Left lung (tissue), 10 donors: Measurements from ENCODE around the gene INO80. TPM values are rescaled to one million over a fixed set of nuclear protein-coding genes. Genes with fewer than 3 reads are reported as not detected.

Experiments used
- ATAC-seq: fragments of 200-7000 bp; cut with Tn5 transposase; one replicate; pipeline ENCODE4 v1.9.1; 2020; ENCODE audit warnings: moderate library complexity
- DNase-seq, 4 donors: peaks; one replicate each; pipeline ENCODE4 v3.0.0-alpha.2; 2013 to 2020
- H3K27ac ChIP-seq, 2 donors: fragments of 200-600 bp; sonication (generic) in 1 of 2; one replicate each; pipeline versions ENCODE4 v1.5.0 to v1.8.0; 2020 to 2021
- H3K27me3 ChIP-seq, 2 donors: fragments of 200-600 bp; sonication (generic) in 1 of 2; one replicate each; pipeline versions ENCODE4 v1.5.0 to v1.8.0; 2020 to 2021
- H3K36me3 ChIP-seq, 2 donors: fragments of 200-600 bp; sonication (generic) in 1 of 2; one replicate each; pipeline versions ENCODE4 v1.5.0 to v1.8.0; 2020 to 2021
- H3K4me1 ChIP-seq, 2 donors: fragments of 200-600 bp; one replicate each; pipeline ENCODE4 v1.8.0; 2021
- H3K4me3 ChIP-seq, 2 donors: fragments of 200-600 bp; sonication (generic) in 1 of 2; one replicate each; pipeline versions ENCODE4 v1.5.0 to v1.8.0; 2020 to 2021; ENCODE audit warnings: mild to moderate bottlenecking in 1 of 2
- H3K9me3 ChIP-seq, 2 donors: fragments of 200-600 bp; sonication (generic) in 1 of 2; one replicate each; pipeline versions ENCODE4 v1.5.0 to v1.8.0; 2020 to 2021
- CTCF ChIP-seq, 2 donors: fragments of 200-600 bp; sonication (generic) in 1 of 2; IDR thresholded peaks; one replicate each; pipeline versions ENCODE4 v1.5.0 to v1.8.0; 2021; ENCODE audit warnings: antibody characterized with exemption in 2 of 2
- intact Hi-C, 2 donors: fragments of 100-400 bp; cut with DNase I; formaldehyde crosslinking; loops; one replicate each; pipeline versions ENCODE4 v1.11.2 to v1.14.2; 2022
- polyA plus RNA-seq, 6 donors: library from polyadenylated mRNA; unstranded; fragments of 120-200 nt; gene quantifications; one replicate each; pipeline ENCODE4 v1.2.1, GENCODE V29; 2013; ENCODE audit not compliant: insufficient read length in 6 of 6
- total RNA-seq, 2 donors: library from RNA; stranded (reverse); fragmentation: NEBNext Ultra II Directional; extraction: Animal tissue kit (Norgen Biotek cat#: 25700); gene quantifications; one replicate each; pipeline ENCODE4 v1.2.1, GENCODE V29; 2021
- donor health status: DM: no; HTN: yes; CAD: no.
- donor health status: DM: no; HTN: no; CAD: no.

Gene INO80
- total and polyA plus RNA-seq, 8 donors: 20.1 to 31.0 (median 26.0) TPM

DNA sequence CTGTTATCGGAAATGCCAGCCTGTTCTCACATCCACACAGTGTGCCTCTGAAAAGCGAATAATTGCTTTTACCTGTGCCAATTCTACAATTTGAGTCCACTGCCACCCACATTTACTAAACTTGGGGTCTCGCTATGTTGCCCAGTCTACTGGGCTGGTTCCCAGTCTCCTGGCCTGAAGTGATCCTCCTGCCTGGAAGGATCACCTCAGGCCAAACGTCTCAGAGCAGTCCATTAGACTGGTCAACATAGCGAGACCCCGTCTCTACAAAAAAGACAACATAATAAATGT is 827 bp upstream of the INO80 start:
- DNase-seq (no peak), ATAC-seq (no peak)
- intact Hi-C loops: no loop called here
- no peaks in the 10 kb centered on the region for H3K9me3 ChIP-seq
- H3K4me1 ChIP-seq: peaks cover 10 to 29% of the 10 kb centered on the region in 2 donors
- H3K36me3 ChIP-seq: peaks cover 0 to 4% of the 10 kb centered on the region in 2 donors
- H3K27me3 ChIP-seq: no peaks in the 10 kb centered on the region
- peak overlapping the region; percentile 99 to 100 for H3K27ac ChIP-seq
- peak overlapping the region; percentile 79 to 92 for H3K4me3 ChIP-seq
- no peak for TF ChIP-seq CTCF (IDR thresholded peaks at IDR 0.05)

- H3K36me3 ChIP-seq: peaks cover 0 to 4% of the 10 kb centered on the region in 2 donors
- DNase-seq: peak; percentile 49 to 89 (median 66)
- peak overlapping the region; percentile 99 to 100 for H3K27ac ChIP-seq
- ATAC-seq: peak; percentile 73
- intact Hi-C loops: no loop called here
- no peak for TF ChIP-seq CTCF (IDR thresholded peaks at IDR 0.05)
- H3K4me1 ChIP-seq: peaks cover 10 to 29% of the 10 kb centered on the region in 2 donors
- no peaks in the 10 kb centered on the region for H3K27me3 ChIP-seq
- H3K9me3 ChIP-seq: no peaks in the 10 kb centered on the region
- H3K4me3 ChIP-seq: peak overlapping the region; percentile 79 to 92
These were observed 396 bp downstream of the INO80 start for GRCh38 chr15:41115652-41116115.

DNA sequence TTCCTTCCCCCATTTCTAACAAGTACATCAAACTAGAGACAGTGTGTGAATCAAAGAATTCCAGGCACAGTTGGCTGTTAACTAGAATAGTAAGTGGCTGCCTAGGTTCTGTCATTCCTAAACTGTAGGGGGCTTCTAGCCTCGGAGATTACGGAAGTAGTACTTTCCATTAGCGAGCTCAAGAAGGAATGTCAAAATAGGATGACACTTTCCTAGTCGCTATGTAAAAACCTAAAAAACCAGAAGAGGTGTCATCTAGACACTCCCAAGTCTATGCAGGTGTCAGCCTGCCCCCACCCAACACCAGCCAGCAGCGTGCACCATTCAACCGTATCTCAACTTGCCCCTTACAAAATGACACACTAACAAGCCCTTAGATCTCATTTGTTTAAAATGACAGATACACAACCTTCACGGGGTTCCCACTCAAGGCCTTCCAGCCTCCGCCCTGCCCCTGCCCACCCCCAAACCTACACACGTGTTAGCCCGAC is 874 bp downstream of the INO80 start:
- DNase-seq: peak in 2 of 4 donors; percentile 32 to 34
- TF ChIP-seq CTCF (IDR thresholded peaks at IDR 0.05): no peak
- H3K9me3 ChIP-seq: no peaks in the 10 kb centered on the region
- H3K36me3 ChIP-seq: peaks cover 0 to 5% of the 10 kb centered on the region in 2 donors
- H3K4me3 ChIP-seq: peak overlapping the region; percentile 79 to 92
- H3K4me1 ChIP-seq: peaks cover 10 to 29% of the 10 kb centered on the region in 2 donors
- H3K27ac ChIP-seq: peak overlapping the region; percentile 99 to 100
- H3K27me3 ChIP-seq: no peaks in the 10 kb centered on the region
- intact Hi-C loops: no loop called here
- ATAC-seq: no peak

DNA sequence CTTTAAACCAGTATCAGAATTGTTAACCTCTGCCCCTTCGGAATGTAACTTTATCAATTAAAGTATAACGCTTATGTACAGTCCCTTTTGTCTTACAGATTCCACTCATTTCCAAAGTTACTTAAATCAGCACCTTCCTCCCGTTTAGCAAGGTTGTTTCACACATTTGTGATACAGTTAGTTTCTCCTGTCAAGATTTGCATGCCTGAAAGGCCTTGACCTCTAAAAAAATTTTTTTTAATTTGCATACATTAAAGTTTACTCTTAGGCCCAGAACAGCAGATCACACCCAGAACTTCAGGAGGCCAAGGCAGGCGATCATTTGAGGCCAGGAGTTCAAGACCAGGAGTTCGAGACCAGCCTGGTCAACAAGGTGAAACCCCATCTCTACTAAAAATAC is 9.1 kb downstream of the INO80 start:
- DNase-seq (no peak), ATAC-seq (no peak)
- no peak for TF ChIP-seq CTCF (IDR thresholded peaks at IDR 0.05)
- intact Hi-C loops: no loop called here
- H3K27me3 ChIP-seq: no peaks in the 10 kb centered on the region
- peaks cover 0 to 20% of the 10 kb centered on the region in 2 donors for H3K36me3 ChIP-seq
- no peak overlapping the region for H3K4me3 ChIP-seq
- H3K9me3 ChIP-seq: no peaks in the 10 kb centered on the region
- H3K4me1 ChIP-seq: peaks cover 4 to 13% of the 10 kb centered on the region in 2 donors
- no peak overlapping the region for H3K27ac ChIP-seq

GRCh38 chr15:41105348-41106334 is 10.4 kb downstream of the INO80 start:
- intact Hi-C loops: no loop called here
- DNase-seq: peak in 1 of 4 donors; percentile 13
- peak; percentile 82 for ATAC-seq

More at GRCh38 chr15:41105348-41106334, 10.4 kb downstream of the INO80 start:
- TF ChIP-seq CTCF (IDR thresholded peaks at IDR 0.05): no peak
- Histone ChIP-seq H3K4me3 (no peak overlapping the region), H3K4me1 (peaks cover 4 to 13% of the 10 kb centered on the region in 2 donors), H3K36me3 (peaks cover 0 to 20% of the 10 kb centered on the region in 2 donors), H3K9me3 (no peaks in the 10 kb centered on the region), H3K27me3 (no peaks in the 10 kb centered on the region), H3K27ac (peak overlapping the region in 1 of 2 donors; percentile 50)
